Stimulated activated CD4-positive, alpha-beta T cell treated with anti-CD3 and anti-CD28 coated beads, Interleukin-15, amount 100 ng/mL, for 48 hours (primary cell): ENCODE results near the gene SLC5A9.
"Not testable (repeated sequence)": the region's sequence is repeated elsewhere in the genome, so short reads cannot be mapped to it uniquely, and the experiment has no call there.

Experiments
- DNase-seq, 2 donors: peaks; one replicate each; pipeline ENCODE4 v3.0.0-alpha.2; 2020; ENCODE audit warnings: low read depth in 2 of 2

The SLC5A9 gene

GRCh38 chr1:48214366-48214765 lies 8.2 kb upstream of the SLC5A9 start:
- not testable (repeated sequence) for DNase-seq

- no peak for DNase-seq
Measured at GRCh38 chr1:48214820-48215219, 7.7 kb upstream of the SLC5A9 start.

- no peak for DNase-seq
Measured at GRCh38 chr1:48215222-48215621, 7.3 kb upstream of the SLC5A9 start.

GRCh38 chr1:48215889-48216288 lies 6.6 kb upstream of the SLC5A9 start:
- no peak for DNase-seq

- DNase-seq = no peak
Measured at GRCh38 chr1:48216313-48216712, 6.2 kb upstream of the SLC5A9 start.

- DNase-seq = no peak
Measured at GRCh38 chr1:48216941-48217340, 5.6 kb upstream of the SLC5A9 start.

- no peak for DNase-seq
Measured at GRCh38 chr1:48217856-48218255, 4.7 kb upstream of the SLC5A9 start.

- DNase-seq = no peak
Measured at GRCh38 chr1:48219803-48220202, 2.7 kb upstream of the SLC5A9 start.

GRCh38 chr1:48221122-48221521 lies 1.4 kb upstream of the SLC5A9 start:
- no peak for DNase-seq

- no peak for DNase-seq
Measured at GRCh38 chr1:48221657-48222056, 859 bp upstream of the SLC5A9 start.

GRCh38 chr1:48223366-48224240 lies 1.1 kb downstream of the SLC5A9 start:
- DNase-seq = no peak

GRCh38 chr1:48224791-48225190 lies 2.3 kb downstream of the SLC5A9 start:
- DNase-seq = no peak

GRCh38 chr1:48225579-48225978 lies 3.1 kb downstream of the SLC5A9 start:
- DNase-seq = no peak

GRCh38 chr1:48227165-48228013 lies 4.9 kb downstream of the SLC5A9 start:
- DNase-seq = no peak

GRCh38 chr1:48228156-48228555 lies 5.6 kb downstream of the SLC5A9 start:
- no peak for DNase-seq

GRCh38 chr1:48229317-48229716 lies 6.8 kb downstream of the SLC5A9 start:
- no peak for DNase-seq

- DNase-seq = no peak
Measured at GRCh38 chr1:48230236-48230635, 7.7 kb downstream of the SLC5A9 start.

- no peak for DNase-seq
Measured at GRCh38 chr1:48232722-48233121, 10.2 kb downstream of the SLC5A9 start.

GRCh38 chr1:48233666-48234485 lies 11.4 kb downstream of the SLC5A9 start:
- no peak for DNase-seq

- DNase-seq = no peak
Measured at GRCh38 chr1:48235652-48236051, 13.1 kb downstream of the SLC5A9 start.

- DNase-seq = no peak
Measured at GRCh38 chr1:48236716-48237470, 14.4 kb downstream of the SLC5A9 start.
